Frontal cortex (tissue), 4 donors: ENCODE measurements around the gene GAB3. TPM values are rescaled to one million over a fixed set of nuclear protein-coding genes. Genes with fewer than 3 reads are reported as not detected.
"Not testable (repeated sequence)": the region's sequence is repeated elsewhere in the genome, so short reads cannot be mapped to it uniquely, and the experiment has no call there.

Source experiments
- DNase-seq, 2 donors: peaks; one replicate each; pipeline ENCODE4 v3.0.0; 2012; ENCODE audit warnings: low spot score in 2 of 2
- FAIRE-seq: peaks from 2 replicates; lab custom pipeline; 2012; peaks lifted over from hg19 to GRCh38; lab: Jason Lieb, UNC
- total RNA-seq: library from RNA; depleted of rRNA; stranded (reverse); fragments of >200 nt; gene quantifications from one replicate; pipeline ENCODE4 v1.2.3, GENCODE V29; 2014
- donor health status: control.
- donor health status: control.
- donor health status: control.

Gene GAB3
- total RNA-seq, 1 donor from 2014 or later = 0.82 TPM

- no peak for FAIRE-seq
Observed at GRCh38 chrX:154661170-154661569, 89.7 kb downstream of the GAB3 start.

GRCh38 chrX:154660541-154660940, 90.3 kb downstream of the GAB3 start:
- FAIRE-seq = no peak
- no peak for DNase-seq

More at GRCh38 chrX:154661170-154661569, 89.7 kb downstream of the GAB3 start:
- no peak for DNase-seq

- no peak for FAIRE-seq
- no peak for DNase-seq
Observed at GRCh38 chrX:154658957-154659356, 91.9 kb downstream of the GAB3 start.

GRCh38 chrX:154658187-154658586, 92.7 kb downstream of the GAB3 start:
- FAIRE-seq = no peak
- DNase-seq = no peak

- no peak for DNase-seq
- no peak for FAIRE-seq
Observed at GRCh38 chrX:154657226-154657805, 93.6 kb downstream of the GAB3 start.

GRCh38 chrX:154655786-154656185, 95.1 kb downstream of the GAB3 start:
- FAIRE-seq = no peak

GRCh38 chrX:154655346-154655745, 95.5 kb downstream of the GAB3 start:
- no peak for FAIRE-seq
- DNase-seq = no peak

More at GRCh38 chrX:154655786-154656185, 95.1 kb downstream of the GAB3 start:
- DNase-seq = no peak

- FAIRE-seq (no peak), DNase-seq (no peak)
Observed at GRCh38 chrX:154654925-154655324, 96.0 kb downstream of the GAB3 start.

GRCh38 chrX:154654372-154654771, 96.5 kb downstream of the GAB3 start:
- no peak for FAIRE-seq
- no peak for DNase-seq

- DNase-seq, FAIRE-seq: not testable (repeated sequence)
Observed at GRCh38 chrX:154653413-154653812, 97.5 kb downstream of the GAB3 start, which contains the start of gene CTAG2. TSS of gene CTAG2 (minus strand) at chrX:154653579. CDS start at chrX:154653515, 64 bp downstream.

GRCh38 chrX:154653048-154653401, 97.9 kb downstream of the GAB3 start:
- DNase-seq (no peak), FAIRE-seq (no peak)

GRCh38 chrX:154652311-154653047, 98.4 kb downstream of the GAB3 start:
- DNase-seq = no peak
- no peak for FAIRE-seq

- FAIRE-seq (no peak), DNase-seq (no peak)
Observed at GRCh38 chrX:154650221-154650510, 100.7 kb downstream of the GAB3 start.

GRCh38 chrX:154649503-154650220, 101.2 kb downstream of the GAB3 start:
- no peak for DNase-seq
- no peak for FAIRE-seq

- FAIRE-seq = no peak
Observed at GRCh38 chrX:154648931-154649330, 101.9 kb downstream of the GAB3 start.

GRCh38 chrX:154645745-154646378, 105.0 kb downstream of the GAB3 start:
- not testable (repeated sequence) for DNase-seq, FAIRE-seq

More at GRCh38 chrX:154648931-154649330, 101.9 kb downstream of the GAB3 start:
- no peak for DNase-seq

- DNase-seq, FAIRE-seq: not testable (repeated sequence)
Observed at GRCh38 chrX:154643708-154644107, 107.2 kb downstream of the GAB3 start.

- DNase-seq, FAIRE-seq: not testable (repeated sequence)
Observed at GRCh38 chrX:154641740-154642139, 109.1 kb downstream of the GAB3 start.

- DNase-seq, FAIRE-seq: not testable (repeated sequence)
Observed at GRCh38 chrX:154633661-154634060, 117.2 kb downstream of the GAB3 start.

GRCh38 chrX:154630949-154631348, 119.9 kb downstream of the GAB3 start:
- FAIRE-seq, DNase-seq: not testable (repeated sequence)
